HG02938 (cell line): ENCODE data around the gene CCDC174.
"Not testable (repeated sequence)": the region's sequence is repeated elsewhere in the genome, so short reads cannot be mapped to it uniquely, and the experiment has no call there.

Experiments
- ATAC-seq: cut with Tn5 transposase; IDR thresholded peaks from one replicate; pipeline ENCODE4 v1.9.1; 2021; ENCODE audit warnings: mild to moderate bottlenecking, moderate library complexity; ENCODE audit not compliant: unreplicated experiment

The CCDC174 gene

DNA sequence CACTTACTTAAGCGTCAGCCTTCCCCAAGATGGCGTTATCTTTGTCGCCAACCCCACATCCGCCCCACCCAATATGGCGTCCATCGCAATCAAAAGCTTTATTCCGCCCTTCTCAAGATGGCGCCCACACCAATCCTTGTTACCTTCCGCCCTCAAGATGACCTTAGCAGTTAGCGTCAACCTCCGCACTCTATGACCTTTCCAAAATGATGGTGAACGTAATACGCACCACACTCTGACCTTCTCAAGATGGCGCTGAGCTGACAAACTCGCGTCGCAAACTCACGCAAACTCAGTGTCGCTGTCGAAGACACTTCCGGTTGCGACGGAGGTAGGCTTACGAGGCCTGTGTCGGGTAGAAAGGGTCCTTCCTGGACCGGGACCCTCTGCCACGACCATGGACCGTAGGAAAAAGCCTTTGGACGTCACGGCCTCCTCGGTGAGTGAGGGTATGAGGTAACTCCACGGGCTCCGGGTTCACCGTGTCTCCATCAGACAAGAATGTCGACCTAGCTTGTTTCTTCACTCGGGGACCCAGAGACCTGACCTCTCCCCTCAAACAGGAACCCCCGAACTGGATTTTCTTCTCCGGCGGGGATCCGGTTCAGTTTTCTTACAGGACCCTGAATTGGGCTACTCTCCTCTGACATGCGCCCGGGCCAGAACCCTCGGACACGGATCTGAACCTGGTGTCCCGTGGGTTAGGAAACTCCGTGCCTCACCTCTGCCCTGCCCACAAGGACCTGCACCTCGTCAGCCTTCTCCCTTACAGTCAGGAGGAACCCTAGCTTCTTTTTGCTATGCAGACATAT, at the start of gene CCDC174:
Gene CCDC174 (plus strand): TSS at position 323 of the 812 bp plus-strand sequence. CDS start 75 bp downstream, at position 398.
- ATAC-seq: peak; percentile 100

DNA sequence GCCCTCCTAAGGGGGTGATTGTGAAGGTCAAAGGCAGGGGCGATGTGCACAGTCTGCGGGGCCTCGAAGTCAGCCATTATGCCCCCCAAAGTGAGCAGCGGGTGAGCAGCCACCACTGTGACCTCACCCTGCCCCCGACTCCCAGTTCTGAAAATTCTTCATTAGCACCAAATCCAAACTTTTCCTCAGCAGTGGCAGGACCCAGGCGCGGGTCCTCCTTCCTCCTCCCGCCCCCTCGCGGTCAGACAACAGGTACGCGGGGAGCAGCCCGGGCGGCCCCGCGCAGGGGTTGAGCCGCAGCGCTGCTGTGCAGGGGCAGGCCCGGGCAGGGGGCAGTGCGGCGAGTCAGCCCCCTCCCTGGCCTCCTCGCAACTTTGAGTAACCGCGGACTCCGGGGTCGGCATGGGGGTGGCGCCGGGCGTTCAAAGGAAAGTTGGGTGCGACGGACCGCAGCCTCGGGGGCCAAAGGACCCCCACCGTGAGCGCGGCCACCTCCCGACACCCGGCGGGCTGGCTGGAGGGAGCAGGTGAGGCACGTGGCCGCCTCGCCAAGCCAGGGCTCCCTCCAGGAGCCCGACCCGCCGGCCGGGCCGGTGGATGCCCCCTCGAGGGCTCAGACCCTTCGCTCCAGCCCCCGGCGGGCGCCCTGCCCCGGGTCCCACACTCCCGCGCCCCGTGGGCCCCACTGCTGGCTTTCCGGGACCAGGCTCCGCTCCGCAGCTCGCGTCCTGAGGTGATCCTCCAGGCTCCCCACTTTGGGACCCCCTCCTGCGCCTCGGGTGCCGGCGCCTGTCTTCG, 49.4 kb upstream of the CCDC174 start:
- no peak for ATAC-seq

DNA sequence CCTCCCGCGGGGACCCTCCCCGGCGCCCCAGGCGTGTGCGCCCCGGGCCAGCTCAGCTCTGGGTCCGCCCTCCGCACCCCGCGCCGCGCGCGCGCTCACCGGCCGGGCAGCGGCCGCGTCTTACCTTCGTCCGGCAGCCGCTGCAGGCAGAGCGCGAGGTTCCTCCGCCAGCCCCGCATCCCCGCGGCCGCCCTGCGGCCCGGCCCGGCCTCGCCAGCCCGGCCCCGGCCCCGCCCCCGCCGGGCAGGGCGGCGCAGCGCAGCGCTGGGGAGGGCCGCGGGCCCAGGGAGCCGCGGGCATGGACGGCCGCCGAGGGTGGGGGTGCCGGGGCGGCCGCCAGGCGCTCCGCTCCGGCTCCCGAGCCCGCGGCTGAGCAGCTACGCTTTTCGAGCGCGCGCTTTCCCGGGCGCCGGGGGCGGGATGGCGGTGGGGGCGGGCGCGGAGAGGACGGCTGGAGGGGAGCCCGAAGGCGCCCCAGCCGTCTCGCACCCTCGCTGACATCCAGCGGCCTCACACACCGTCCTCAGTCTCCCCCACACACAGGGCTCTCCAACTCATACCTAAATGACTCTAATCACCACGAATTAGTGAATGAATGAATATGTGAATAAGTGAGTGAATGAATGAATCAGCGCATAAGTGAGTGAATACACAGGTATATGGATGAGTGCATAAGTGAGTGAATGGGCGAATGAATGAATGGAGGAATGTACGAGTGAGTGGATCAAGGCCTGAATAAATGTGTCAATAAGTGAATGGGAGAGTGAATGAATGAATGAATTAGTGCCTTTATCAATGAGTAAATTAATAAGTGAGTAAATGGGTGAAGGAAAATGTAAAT, 48.5 kb upstream of the CCDC174 start:
- no peak for ATAC-seq

DNA sequence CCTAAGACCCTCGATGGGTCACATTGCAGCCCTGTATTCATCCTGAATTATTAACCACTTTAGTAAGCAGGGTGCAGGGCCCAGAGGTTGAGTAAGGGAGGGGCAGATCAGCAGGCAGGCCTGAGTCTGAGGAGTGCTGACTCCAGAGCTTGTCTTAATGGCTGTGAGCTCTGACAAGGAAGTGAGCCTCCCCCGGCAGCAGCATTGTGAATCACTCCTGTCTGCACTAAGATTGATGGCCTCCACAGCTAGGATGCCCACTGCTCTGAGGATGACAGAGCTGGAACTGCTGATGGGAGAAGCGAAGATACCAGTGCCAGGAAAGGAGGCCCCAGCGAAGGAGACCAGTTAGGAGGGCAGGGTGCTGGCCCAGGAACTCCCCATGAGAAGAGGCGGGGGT, 46.5 kb upstream of the CCDC174 start:
- no peak for ATAC-seq

DNA sequence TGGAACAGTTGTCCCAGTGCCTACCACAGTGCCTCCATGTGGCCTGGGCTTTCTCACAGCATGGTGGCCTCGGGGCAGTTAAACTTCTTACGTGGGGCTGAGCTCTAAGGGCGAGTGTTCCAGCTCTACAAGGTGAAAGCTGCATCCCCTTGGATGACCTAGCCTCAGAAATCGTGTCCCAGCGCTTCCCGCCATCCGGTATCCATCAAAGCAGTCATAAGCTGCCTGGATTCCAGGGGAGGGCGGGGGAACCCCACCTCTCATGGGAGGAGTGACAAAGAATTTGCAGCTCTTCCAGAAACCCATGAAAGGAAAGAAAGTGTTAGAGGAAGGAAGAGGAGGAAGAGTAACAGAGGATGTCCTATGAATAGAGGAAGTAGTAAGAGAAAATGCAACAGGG, 45.8 kb upstream of the CCDC174 start:
- ATAC-seq: no peak

DNA sequence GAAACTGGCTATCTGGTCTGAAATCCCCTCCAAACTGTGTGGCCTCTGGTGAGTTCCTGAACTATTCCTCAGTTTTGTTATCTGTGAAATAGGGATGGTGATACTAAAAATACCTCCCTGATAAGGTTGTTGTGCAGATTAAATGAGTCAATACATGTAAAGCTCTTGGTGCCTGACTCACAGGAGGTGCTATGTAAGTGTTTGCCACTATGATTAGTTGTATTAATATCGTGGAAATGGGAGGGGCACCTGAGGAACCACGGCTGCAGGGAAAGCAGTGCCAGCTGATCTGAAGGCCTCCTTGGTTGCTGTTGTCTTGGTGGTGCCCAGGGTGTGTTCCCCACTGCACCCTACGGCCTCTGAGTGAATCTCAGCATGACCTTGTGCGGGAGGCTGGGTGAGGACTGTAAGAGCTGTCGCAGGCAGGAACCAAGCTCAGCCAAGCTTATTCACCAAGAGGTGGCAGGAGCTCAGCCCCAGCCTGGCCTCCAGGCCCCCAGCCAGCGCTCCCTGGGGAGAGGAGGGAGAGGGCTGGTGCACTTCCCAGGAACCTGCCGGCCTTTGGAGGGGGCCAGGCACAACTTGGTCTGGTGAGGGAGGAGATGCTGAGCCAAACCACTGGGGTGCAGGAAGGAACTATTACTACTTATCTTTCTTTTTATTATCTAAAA, 44.8 kb upstream of the CCDC174 start:
- no peak for ATAC-seq

DNA sequence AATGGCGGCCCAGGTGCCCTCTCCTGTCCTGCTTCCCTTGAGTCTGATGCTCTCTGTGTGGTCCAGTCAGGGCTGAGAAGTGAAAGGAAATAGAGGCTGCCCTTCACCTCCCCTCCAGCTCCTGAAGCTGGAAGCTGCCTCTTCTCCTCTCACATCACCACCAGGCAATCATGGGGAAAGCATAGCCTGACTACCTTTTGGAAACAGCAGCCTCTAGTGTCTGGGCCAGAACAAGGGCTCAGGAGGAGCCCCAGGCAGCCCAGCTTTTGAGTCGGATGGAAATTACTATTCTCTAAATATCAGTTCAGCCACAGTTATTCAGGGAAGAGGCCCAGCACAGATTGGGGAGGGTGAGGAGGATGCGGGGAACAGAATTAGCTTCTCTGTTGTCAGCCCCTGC, 43.3 kb upstream of the CCDC174 start:
- no peak for ATAC-seq

DNA sequence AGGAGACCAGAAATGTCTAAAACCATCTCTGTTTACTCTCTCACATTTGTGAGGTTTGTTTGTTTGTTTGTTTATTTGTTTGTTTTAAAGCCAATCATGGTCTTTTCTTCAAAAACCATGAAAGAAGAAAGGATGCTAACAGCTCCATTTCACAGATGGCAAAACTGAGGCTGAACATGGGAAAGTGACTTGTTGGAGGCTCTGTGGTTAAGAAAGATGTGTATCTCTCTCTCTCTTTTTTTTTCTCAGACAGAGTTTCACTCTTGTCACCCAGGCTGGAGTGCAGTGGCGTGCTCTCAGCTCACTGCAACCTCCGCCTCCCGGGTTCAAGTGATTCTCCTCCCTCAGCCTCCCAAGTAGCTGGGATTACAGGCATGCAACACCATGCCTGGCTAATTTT, 42.5 kb upstream of the CCDC174 start:
- ATAC-seq: not testable (repeated sequence)

DNA sequence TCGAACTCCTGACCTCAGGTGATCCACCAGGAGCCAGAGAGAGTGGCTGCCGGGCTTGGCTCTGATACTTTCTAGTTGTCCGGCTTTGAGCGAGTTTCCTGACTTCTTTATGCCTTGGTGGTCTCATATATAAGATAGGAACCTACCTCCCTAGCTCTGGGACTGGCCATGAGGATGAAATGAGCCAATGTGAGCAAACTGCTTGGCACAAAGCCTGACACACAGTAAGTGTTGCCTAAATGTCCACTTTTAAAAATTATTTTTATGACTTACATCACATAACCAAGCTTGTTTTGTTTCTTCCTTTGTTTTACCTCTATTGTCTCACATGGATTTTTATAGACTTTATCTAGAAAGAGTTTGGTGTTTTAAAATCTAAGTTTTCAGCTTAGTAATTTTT, 42.1 kb upstream of the CCDC174 start:
- ATAC-seq: no peak

DNA sequence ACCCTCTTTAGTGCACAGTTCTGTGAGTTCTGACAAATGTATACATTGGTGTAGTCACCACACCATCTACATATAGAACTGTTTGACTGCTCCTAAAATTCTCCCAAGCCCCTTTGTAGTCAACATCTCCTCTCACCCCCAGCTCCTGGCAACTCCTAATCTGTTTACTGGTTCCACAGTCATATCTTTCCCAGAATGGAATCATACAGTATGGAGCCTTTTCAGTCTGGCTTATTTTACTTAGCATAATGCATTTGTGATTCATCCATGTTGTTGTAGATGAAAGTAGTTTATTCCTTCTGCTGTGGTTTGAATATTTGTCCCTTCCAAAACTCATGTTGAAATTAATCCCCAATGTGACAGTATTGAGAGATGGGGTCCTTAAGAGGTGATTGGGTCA, 41.6 kb upstream of the CCDC174 start:
- no peak for ATAC-seq

DNA sequence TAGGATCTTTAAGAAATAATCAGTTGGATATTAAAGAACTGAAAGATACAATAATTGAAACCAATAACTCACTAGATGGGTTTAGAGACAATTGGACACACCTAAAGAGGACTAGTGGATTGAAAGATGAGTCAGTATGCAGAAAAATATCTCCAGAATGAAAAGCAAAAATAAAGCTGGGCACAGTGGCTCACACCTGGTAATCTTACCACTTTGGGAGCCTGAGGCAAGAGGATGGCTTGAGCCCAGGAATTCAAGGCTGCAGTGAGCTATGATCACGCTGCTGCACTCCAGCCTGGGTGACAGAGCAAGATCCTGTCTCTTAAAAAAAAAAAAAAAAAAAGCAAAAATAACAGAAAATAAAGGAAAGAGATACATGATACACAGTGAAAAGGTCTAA, 37.4 kb upstream of the CCDC174 start:
- ATAC-seq: no peak

DNA sequence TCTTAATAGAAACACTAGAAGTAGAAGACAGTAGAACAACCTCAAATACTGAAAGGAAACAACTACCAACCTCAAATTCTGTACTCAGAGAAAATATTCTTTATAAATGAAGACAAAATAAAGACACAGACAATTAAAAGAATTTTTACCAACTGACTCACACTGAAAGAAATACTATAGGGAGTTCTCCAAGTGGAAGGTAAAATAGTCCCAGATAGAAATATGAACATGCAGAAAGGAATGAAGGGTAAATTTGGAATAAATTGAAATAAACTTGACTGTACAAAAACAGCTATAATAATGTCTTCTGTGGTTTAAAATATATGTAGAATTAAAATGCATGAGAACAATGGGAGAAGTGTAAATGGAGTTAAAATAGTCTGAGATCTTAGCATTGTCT, 36.7 kb upstream of the CCDC174 start:
- no peak for ATAC-seq

DNA sequence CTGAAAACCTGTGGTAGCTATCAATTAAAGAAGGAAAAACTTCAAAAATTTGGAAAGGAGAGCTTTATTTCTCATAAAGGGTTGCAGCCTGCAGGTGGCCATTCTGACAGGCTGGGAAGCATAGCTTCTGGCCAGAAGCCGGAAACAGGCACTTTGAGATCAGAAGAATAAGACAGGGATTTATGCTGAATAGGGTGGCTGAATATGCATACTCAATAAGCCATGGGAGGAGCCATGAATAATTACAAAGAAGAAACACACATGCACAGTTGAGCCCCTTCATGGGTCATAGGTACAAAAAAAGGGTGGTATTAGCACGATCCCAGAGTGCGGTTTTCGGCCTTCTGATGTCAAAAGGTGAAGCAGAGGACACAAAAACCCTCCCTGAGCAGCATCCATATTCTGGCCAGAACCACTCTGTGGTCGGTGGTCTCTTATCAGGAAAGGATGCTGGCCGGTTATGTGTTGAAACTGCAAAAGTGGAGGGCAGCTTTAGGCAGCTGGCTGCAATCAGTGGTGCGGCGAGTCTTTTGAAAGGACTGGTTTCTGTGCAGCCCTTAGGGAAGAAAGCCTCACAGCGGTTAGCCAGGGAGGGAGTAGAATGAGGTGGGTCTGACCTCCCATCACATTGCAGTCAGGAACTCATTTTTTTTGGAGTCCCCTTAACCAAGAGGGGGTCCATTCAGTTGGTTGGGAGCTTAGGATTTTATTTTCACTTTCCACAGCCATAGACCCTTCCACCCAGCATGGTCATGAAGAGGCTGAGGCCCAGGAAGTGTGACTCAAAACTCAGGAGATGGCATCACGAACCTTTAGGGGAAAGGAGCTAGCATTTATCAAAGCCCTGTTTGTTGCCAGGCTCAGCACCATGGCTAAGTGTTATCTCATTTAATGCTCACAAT, 34.7 kb upstream of the CCDC174 start:
- ATAC-seq: no peak

DNA sequence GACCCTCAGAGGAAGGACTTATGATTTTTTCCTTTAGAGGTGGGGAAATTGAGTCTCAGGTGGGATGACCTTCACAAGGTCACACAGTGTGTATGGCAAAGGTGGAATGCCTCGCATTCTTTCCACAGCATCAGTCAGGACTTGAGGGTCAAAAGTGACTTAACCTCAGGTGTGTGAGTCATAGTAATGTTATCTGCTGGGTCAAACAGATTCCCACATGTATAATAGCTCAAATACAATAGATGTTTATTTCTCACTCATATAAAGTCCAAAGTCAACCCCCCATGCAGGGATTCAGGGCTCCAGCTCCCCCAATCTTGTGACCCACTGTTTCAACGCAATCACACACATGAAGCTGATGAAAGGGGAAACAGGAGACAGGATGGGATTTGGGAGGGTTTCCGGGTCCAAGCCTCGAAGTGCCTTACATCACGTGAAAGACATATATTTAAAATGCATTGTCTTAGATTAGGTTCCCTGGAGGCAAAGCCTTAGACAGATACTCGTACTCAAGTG, 34.0 kb upstream of the CCDC174 start:
- no peak for ATAC-seq

DNA sequence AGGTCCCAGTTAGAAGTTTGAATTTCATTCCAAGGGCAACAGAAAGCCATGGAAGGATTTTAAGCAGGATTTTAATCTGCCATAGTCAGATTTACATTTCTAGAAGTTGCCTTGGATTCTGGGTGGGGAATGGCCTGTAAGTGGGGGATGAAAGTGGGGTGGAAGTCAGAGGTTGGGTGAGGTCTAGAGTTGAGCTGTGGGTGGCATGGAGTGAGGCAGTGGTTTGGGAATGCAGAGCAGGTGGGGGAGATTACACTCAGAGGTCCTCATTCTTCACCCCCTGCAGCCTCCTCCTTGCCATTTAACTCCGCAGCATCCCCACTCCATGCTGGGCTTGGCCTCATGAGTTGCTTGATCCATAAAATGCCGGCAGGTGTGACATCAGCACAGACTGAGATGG, 32.0 kb upstream of the CCDC174 start:
- ATAC-seq: no peak

DNA sequence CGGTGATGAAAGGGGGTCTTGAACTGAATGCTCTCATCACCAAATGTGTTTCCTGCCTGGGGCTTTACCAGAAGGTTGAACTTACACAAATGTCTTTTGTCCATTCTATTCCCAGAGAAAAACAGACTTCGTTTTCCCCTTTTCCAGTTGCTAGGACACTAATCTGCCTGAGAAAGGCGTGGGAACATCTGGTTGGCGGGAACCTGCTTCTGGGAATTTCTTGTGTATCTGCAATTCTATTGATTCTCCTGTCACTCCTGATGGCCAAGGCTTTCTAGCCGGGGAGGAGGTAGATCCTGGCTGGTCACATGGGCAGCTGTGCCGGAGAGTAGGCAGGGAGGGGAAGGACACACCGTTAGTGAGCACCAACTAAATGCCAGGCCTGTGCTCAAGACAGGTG, 31.1 kb upstream of the CCDC174 start:
- no peak for ATAC-seq

DNA sequence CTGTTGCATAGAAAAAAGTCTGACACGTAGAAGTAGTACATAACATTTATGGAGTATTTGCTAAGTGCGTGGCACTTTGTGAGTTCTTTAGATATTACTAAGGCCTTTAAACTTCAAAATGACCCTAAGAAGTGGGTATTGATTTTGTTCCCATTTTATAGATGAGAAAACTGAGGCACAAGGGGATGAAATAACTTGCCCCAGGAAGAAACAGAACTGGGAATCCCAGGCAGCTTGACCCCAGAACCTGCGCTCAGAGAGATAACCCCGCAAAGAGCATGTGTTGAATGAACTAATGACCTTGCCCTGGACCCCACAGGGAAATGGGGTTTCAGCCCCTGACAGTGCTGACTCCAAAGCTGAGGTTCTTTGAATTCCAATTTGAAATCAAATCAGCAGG, 30.5 kb upstream of the CCDC174 start:
- no peak for ATAC-seq

DNA sequence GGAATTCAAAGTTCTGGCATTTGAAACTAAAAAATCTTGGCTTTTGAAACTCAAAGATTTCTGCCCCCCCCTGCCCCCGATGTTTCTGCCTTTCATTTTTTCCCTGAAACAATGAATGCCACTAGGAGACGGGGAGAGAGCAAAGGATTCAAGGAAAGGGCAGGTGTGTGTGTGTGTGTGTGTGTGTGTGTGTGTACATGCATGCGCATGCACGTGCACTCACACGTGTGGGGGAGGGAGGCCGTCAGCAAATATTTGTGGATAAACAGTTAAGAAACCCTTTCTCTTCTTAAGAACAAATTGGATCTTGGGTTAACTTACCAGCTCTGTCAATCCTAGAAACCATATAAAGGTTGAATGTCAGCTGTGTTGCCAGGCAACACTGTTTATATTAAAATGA, 29.2 kb upstream of the CCDC174 start:
- no peak for ATAC-seq

DNA sequence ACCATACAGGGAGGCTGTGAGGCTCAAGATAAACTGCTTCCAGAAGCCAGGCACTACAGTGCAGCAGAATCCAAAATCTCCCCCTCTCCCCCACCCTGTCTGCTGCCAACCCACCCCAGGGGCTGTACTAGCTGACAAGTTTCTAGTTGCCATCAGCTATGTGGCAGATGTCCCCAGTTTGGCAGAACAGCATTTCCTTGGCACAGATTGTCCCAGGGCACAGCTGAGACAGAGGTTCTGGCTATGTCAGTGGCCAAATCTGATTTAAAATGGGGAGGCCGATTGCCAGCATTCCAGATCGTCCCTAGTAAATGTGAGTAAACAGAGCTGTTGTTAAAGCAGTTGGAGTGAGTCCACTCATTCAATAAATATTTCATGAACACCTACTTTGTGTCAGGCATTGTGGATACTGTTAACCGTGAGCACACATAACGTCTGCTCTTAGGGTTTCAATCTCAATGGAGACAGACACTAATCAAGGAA, 28.0 kb upstream of the CCDC174 start:
- no peak for ATAC-seq
